Stimulated activated CD8-positive, alpha-beta memory T cell treated with anti-CD3 and anti-CD28 coated beads, Interleukin-7, amount 100 ng/mL, for 48 hours (primary cell): ENCODE measurements around the gene DTWD1.
"Not testable (repeated sequence)": the region's sequence is repeated elsewhere in the genome, so short reads cannot be mapped to it uniquely, and the experiment has no call there.

ENCODE experiments used
- DNase-seq, 2 donors: peaks; one replicate each; pipeline ENCODE4 v3.0.0-alpha.2; 2020; ENCODE audit warnings: low read depth in 1 of 2; ENCODE audit errors: extremely low read depth in 1 of 2

DTWD1 gene

DNA sequence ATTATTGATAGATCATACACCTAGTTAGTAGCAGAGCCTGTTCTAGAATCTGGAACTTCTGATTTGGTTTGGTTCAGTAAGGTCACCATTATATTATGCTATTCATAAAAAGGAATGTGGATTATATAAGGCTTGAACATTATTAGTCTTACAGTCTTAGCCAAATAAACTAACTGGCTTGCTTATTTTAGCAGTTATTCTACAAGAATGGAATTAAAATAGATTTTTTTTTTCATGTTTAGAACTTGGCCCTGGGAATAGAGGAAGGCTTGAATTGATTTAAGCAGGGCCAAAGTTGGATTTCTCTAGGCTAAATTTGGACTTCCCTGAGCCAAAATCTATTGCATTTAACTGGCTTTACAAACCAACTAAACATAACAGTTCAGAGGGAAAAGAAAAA lies 24.4 kb downstream of the DTWD1 start:
- no peak for DNase-seq

- DNase-seq: no peak
These were observed 25.1 kb downstream of the DTWD1 start for GRCh38 chr15:49645941-49646340.

- DNase-seq: no peak
These were observed 26.0 kb downstream of the DTWD1 start for GRCh38 chr15:49646891-49647290.

- no peak for DNase-seq
These were observed 29.1 kb downstream of the DTWD1 start for GRCh38 chr15:49649987-49650386.

GRCh38 chr15:49650676-49651075 lies 29.8 kb downstream of the DTWD1 start:
- DNase-seq: no peak

DNA sequence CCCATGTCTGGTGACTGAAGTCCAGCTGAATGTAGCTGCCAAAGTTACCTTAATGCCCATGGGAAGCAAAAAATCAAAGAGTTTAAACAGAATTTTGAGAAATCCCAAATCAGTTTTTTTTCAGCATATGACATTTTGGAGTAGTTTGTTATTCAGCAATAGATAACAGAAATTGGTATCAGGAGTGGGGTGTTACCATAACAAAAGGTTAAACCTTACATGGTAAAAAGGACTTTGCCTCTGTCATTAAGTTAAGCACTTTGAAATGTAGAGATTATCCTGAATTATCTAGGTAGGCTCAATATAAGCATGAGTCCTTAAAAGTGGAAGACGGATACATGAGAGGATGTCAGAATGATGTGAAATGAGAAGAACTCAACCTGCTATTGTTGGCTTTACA lies 32.1 kb downstream of the DTWD1 start:
- DNase-seq: no peak

DNA sequence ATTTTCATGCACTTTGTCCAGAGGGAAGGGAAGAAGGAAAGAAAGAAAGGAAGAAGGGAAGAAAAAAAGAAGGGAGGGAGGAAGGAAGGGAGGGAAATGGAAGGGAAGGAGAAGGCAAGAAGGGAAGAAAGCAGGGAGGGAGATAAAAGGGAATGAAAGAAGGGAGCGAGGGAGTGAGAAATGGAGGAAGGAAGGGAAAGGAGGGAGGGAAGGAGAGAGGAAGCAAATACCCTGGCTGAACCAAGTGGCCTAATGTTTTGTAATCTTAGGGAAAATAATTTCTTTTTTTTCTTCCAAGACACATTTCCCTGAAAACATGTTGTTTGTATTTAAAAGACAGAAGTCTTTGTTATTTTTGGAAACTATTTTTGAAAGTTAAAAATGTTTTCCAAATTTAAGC lies 35.9 kb downstream of the DTWD1 start:
- no peak for DNase-seq

DNA sequence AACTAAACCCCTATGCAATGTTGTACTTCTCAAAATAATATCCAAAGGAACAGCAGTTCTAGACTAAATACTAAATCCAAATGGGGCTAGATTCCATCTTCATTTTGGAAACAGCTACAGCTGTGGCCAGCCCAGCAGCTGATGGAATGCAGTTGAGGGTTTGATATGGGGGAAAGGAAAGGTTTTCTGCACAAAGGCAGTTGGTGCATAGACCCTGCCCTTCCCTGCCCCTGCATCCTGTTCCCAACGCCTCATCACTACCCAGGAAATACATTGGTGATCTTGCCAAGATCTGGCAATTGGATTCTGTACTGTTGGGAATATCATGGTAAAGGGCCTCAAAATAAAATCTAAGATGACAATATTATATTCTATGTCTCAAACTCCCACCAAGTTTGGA lies 43.9 kb downstream of the DTWD1 start:
- no peak for DNase-seq

GRCh38 chr15:49666486-49666885 lies 45.6 kb downstream of the DTWD1 start:
- DNase-seq: not testable (repeated sequence)

- DNase-seq: no peak
These were observed 48.4 kb downstream of the DTWD1 start for GRCh38 chr15:49669288-49669687.

GRCh38 chr15:49673861-49674260 lies 53.0 kb downstream of the DTWD1 start:
- DNase-seq: no peak

DNA sequence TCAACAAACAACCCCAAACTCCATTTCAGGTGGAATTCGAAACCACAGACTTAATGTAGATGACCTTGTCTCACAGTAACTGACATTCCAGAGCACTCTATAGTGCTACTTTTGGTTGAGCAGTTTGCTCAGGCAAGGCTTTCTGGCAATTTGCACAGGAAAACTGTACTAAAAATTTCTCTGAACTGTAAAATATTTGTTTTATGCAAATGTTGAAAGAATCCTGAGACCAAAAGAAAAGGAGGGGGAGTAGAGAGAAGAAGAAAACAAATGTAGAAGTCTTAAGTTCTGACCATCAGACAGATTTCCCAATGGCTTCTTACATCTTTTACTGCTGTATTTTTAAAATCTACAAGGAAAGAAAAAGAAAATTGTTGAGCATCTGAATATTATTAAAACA lies 53.5 kb downstream of the DTWD1 start:
- DNase-seq: no peak

- no peak for DNase-seq
These were observed 54.2 kb downstream of the DTWD1 start for GRCh38 chr15:49675041-49675440.

DNA sequence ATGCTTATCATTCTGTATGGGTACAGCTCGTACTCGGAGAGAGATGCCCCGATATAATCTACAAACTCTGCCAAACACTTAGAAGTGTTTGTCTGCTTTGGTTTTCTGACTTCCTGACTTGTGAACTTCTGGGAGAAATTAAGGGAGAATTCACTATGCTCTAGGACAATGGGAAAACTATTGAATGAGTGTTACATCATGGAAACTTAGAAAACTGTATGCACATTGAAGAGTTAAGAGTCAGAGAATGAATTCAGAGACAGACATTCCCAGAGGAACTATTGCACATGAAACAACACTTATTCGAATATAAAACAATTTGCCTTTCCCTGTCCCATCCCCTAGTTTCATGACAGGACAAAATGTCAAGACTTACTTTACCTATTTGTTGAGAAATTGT lies 57.8 kb downstream of the DTWD1 start:
- no peak for DNase-seq

DNA sequence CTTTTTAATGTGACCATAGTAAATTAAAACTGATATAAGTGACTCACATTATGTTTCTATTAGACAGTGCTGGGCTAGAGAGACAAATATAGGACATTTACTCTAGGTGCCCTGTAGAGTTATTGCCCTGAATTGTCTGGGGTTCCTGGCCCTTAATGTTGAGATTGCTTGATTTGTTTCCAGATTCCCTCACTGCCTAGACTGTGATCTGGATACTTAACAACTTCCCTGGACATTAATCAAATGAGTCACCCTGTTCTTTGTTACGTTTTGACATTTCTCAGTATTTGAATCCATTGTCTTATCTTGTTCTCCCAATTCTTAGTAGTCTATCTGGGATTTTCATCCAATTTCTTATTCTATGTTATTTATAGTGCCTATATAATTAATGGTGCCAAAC lies 65.8 kb downstream of the DTWD1 start:
- DNase-seq: no peak

DNA sequence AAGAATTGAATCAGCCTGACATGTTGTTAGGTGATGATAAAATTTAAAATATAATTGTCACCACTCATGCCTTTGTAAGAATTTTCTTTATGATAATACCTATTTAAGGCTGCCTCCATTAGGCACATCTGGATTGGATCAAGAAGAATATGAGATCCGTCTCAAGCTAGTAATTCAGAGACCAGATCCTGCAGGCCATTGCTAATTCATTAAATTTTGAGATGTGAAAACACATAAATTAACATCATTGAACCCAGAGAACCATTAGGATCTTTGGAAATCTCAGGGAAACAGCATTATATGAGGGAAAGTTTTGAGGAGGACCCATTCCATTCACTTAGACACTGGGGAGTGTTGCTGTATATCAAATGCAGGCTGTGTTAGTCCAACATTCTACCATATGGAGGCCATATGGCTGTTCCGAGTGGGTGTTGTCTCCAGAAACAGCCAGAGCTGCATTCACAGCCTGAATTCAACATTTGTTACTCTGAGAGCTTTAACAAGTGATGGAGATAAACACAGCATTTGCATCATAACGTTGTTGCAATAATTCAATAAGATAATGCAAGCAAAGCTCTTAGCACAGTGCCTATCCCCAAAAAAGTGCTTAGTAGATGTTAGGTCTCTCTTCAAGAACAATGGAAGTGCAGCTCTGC lies 67.4 kb downstream of the DTWD1 start:
- no peak for DNase-seq

- DNase-seq: no peak
These were observed 71.8 kb downstream of the DTWD1 start for GRCh38 chr15:49692514-49693090.

DNA sequence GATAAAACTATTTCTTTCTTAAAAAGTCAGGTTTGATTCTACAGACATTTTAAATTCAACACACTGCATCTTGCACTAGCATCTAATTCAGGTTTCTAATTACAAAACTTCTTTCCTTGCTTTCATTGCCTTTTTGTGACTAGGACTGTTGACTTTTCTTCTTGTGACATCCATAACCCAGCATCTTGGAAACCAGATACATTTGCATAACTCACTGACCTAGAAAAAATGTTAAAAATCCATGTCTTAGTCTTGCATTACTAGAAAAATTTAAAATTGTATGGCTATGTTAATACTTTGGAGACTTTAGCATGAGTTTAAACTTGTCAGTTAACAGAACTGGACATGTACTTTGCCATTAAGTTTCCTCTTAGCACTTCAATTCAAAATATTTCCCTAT lies 72.7 kb downstream of the DTWD1 start:
- DNase-seq: no peak

DNA sequence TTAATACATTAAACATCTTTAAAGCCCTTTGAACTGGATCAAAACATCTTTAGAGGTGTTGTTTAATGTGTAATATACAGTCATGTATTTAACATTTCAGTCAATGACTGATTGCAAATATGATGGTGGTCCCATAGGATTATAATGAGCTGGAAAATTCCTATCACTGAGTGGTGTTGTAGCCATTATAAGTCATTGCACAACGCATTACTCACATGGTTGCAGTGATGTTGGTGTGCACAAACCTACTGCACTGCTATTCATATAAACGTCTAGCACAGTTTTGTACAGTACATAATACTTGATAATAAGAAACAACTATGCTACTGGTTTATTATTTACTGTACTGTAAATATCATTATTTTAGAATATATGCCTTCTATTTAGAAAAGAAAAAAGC lies 75.6 kb downstream of the DTWD1 start:
- DNase-seq: no peak

- no peak for DNase-seq
These were observed 76.3 kb downstream of the DTWD1 start for GRCh38 chr15:49697121-49697520.

DNA sequence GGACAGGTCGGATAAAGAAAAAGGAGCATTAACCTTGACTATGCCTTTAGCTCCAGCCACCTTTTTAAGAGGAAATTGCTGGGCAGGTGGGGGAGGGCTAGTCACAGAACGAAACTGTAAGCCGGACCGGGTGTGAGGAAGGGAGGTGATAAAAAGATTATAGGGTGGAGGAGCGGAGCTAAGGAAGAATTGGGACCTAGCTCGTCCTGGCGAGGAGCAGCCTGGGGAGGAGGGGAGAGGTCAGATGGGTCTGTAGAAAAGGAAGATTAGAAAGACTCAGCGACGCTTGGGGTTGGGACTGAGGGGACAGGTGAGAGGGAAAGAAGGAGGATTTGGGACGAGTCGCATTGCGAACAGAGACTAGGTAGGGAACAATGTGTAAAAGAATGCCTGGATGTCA lies 82.1 kb downstream of the DTWD1 start:
- DNase-seq: not testable (repeated sequence)
